Activated T-helper 2 cell treated with anti-CD3 and anti-CD28 coated beads, Interferon-gamma antibody, Interleukin-2, Interleukin-4, amounts not matched to agents 10 μg/mL and 5 μg/mL and 100 μg/mL, durations not matched to agents 14 hours and 24 hours and 36 hours (primary cell): ENCODE measurements around the gene SPACA9. TPM values are rescaled to one million over a fixed set of nuclear protein-coding genes. Genes with fewer than 3 reads are reported as not detected.
A peak's percentile ranks its signal among the peaks of the same experiment; 100 is the strongest.

ENCODE experiments used
- DNase-seq: peaks from one replicate; pipeline ENCODE4 v3.0.0; 2021; ENCODE audit warnings: low spot score
- H3K27ac Mint-ChIP-seq: one replicate; pipeline ENCODE4 v1.8.0; 2021; ENCODE audit warnings: mixed read lengths
- H3K27me3 Mint-ChIP-seq: one replicate; pipeline ENCODE4 v1.8.0; 2021; ENCODE audit warnings: low read depth, mixed read lengths
- H3K36me3 Mint-ChIP-seq: one replicate; pipeline ENCODE4 v1.8.0; 2021; ENCODE audit warnings: low read depth, mixed read lengths
- H3K4me1 Mint-ChIP-seq: one replicate; pipeline ENCODE4 v1.8.0; 2021; ENCODE audit warnings: low read depth, mixed read lengths
- H3K4me3 Mint-ChIP-seq: one replicate; pipeline ENCODE4 v1.8.0; 2021; ENCODE audit warnings: low read depth, mild to moderate bottlenecking, moderate library complexity, mixed read lengths
- H3K9me3 Mint-ChIP-seq: one replicate; pipeline ENCODE4 v1.8.0; 2021; ENCODE audit warnings: mixed read lengths
- intact Hi-C: fragments of 100-400 bp; cut with micrococcal nuclease; formaldehyde crosslinking; loops from one replicate; pipeline ENCODE4 v1.15.1; 2023
- total RNA-seq: library from RNA; stranded (reverse); gene quantifications from 2 replicates; pipeline ENCODE4 v1.2.3, GENCODE V29; 2022

Gene SPACA9
- total RNA-seq, 1 donor from 2014 or later = 1.3 TPM

DNA sequence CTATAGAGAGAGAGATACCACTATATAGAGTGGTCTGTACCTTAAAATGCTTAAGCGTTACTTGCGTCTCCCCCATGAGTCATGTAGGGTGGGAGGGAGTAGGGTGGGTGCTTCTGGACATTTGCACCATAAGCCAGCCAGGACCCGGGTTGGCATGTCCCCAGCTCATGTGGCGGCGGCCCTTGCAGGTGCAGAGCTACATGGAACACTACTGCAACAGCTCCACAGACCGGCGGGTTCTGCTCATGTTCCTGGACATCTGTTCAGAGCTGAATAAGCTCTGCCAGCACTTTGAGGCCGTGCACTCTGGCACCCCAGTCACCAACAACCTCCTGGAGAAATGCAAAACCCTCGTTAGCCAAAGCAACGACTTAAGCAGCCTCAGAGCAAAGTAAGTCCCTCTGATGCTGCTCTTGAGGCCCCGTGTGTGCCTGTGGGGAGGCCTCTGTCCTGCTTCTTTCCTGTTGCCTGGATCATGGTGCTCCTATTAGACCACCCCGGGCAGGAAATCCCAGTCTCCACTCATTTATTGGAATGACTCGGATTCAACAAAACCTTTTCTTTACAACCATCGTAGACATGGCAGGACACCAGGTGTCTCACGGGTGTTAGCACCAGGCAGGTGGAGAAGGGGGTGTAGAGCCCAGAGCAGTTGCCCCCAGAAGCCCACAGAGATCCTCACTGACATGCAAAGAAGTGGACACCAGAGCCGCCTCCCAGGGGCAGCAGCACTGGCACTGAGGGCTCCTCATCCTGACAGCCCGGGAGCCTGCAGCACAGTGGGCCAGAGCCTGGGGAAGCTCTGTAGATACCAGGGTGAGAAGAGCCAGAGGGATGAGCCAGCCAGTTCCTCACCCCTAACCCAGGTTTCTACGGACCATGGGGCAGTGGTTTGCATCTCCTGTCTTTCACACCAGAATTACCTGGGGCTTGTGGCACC, 8.8 kb downstream of the SPACA9 start:
- H3K36me3 Mint-ChIP-seq = no peaks in the 10 kb centered on the region
- intact Hi-C loops = no loop called here
- no peak for DNase-seq
- no peaks in the 10 kb centered on the region for H3K9me3 Mint-ChIP-seq
- H3K27ac Mint-ChIP-seq = no peak overlapping the region
- H3K4me3 Mint-ChIP-seq = no peak overlapping the region
- no peaks in the 10 kb centered on the region for H3K27me3 Mint-ChIP-seq
- peaks cover 6% of the 10 kb centered on the region for H3K4me1 Mint-ChIP-seq

GRCh38 chr9:132888151-132888550, 9.5 kb downstream of the SPACA9 start:
- Mint-ChIP-seq H3K4me3 (no peak overlapping the region), H3K9me3 (no peaks in the 10 kb centered on the region), H3K27me3 (no peaks in the 10 kb centered on the region), H3K36me3 (no peaks in the 10 kb centered on the region), H3K27ac (no peak overlapping the region), H3K4me1 (no peaks in the 10 kb centered on the region)
- no peak for DNase-seq
- intact Hi-C loops = no loop called here

- DNase-seq = no peak
- H3K27ac Mint-ChIP-seq = no peak overlapping the region
- no peaks in the 10 kb centered on the region for H3K4me1 Mint-ChIP-seq
- intact Hi-C loops = no loop called here
- H3K9me3 Mint-ChIP-seq = no peaks in the 10 kb centered on the region
- no peaks in the 10 kb centered on the region for H3K27me3 Mint-ChIP-seq
- H3K4me3 Mint-ChIP-seq = no peak overlapping the region
- peaks cover 19% of the 10 kb centered on the region for H3K36me3 Mint-ChIP-seq
Measured at GRCh38 chr9:132892400-132892799, 13.7 kb downstream of the SPACA9 start.

DNA sequence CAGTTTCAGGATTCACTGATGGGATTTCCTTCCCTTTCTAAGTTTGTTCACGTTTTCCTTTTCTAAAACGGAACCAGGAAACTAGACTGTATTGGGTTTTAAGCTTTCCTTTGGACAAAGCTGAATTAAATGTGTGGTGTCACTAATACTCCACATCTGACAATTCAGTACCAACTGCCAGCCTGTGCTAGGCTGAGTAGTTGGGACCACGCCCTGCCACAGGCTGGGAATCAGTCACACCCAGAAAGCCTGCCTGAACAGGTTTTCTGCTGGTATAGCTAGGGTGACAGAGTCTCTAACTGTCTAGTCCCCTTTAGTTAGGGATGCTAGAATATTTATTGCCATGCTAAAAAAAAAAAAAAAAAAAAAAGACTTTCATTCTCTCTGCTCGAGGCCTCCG, 15.6 kb downstream of the SPACA9 start:
- intact Hi-C loops = no loop called here
- Mint-ChIP-seq H3K4me3 (no peak overlapping the region), H3K36me3 (peaks cover 23% of the 10 kb centered on the region), H3K27ac (no peak overlapping the region), H3K9me3 (no peaks in the 10 kb centered on the region), H3K27me3 (no peaks in the 10 kb centered on the region), H3K4me1 (no peaks in the 10 kb centered on the region)
- DNase-seq = no peak

- Mint-ChIP-seq H3K27me3 (no peaks in the 10 kb centered on the region), H3K4me1 (no peaks in the 10 kb centered on the region), H3K9me3 (no peaks in the 10 kb centered on the region), H3K36me3 (peaks cover 28% of the 10 kb centered on the region), H3K27ac (no peak overlapping the region), H3K4me3 (no peak overlapping the region)
- intact Hi-C loops = no loop called here
- DNase-seq = no peak
Measured at GRCh38 chr9:132894862-132895835, 16.5 kb downstream of the SPACA9 start.

- intact Hi-C loops = no loop called here
- H3K27me3 Mint-ChIP-seq = no peaks in the 10 kb centered on the region
- no peaks in the 10 kb centered on the region for H3K9me3 Mint-ChIP-seq
- H3K27ac Mint-ChIP-seq = no peak overlapping the region
- H3K4me3 Mint-ChIP-seq = no peak overlapping the region
- peaks cover 3% of the 10 kb centered on the region for H3K4me1 Mint-ChIP-seq
- DNase-seq = no peak
- peaks cover 37% of the 10 kb centered on the region for H3K36me3 Mint-ChIP-seq
Measured at GRCh38 chr9:132896264-132896663, 17.6 kb downstream of the SPACA9 start.

DNA sequence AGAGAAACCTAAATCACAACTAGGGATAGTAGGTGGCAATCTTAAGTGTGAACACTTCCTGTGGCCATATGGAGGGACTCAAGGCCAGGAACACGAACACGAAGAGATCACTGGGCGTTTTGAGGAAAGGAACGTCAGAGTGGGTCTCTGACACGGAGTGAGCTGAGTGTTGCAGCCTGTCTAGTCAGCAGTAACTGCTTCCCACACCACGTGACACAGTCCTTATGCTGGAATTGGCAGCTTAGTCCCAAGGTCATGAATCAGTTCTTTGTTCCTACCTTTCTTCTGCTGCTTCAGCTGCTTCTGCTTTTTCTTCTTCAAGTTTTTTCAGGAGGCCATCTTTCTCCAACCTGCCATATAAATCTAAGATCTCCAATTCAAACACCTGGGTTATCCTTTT, 18.2 kb downstream of the SPACA9 start:
- Mint-ChIP-seq H3K4me3 (no peak overlapping the region), H3K9me3 (no peaks in the 10 kb centered on the region), H3K36me3 (peaks cover 42% of the 10 kb centered on the region), H3K4me1 (peaks cover 9% of the 10 kb centered on the region), H3K27ac (no peak overlapping the region), H3K27me3 (no peaks in the 10 kb centered on the region)
- intact Hi-C loops = no loop called here
- no peak for DNase-seq

DNA sequence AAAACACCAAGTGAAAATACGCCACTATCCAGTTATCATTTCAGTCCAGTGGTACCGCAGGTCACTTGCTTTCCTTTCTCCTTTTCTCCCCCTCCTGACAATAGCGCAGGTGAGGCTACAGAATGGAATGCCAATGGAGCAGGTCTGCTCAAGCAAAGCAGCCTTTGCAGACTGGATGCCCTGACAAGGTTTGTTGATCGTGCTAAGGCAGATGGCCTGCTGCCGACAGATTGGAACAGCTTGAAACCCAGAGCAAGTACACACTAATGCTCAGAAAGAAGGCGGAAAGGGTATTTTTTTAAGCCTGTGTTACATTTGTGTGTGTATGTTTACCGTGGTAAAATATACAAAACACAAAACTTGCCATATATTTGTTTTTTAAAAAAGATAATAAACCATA, 19.4 kb downstream of the SPACA9 start:
- H3K36me3 Mint-ChIP-seq = peaks cover 48% of the 10 kb centered on the region
- peaks cover 10% of the 10 kb centered on the region for H3K4me1 Mint-ChIP-seq
- no peaks in the 10 kb centered on the region for H3K27me3 Mint-ChIP-seq
- no peak for DNase-seq
- intact Hi-C loops = no loop called here
- no peaks in the 10 kb centered on the region for H3K9me3 Mint-ChIP-seq
- H3K4me3 Mint-ChIP-seq = no peak overlapping the region
- no peak overlapping the region for H3K27ac Mint-ChIP-seq

- Mint-ChIP-seq H3K27me3 (no peaks in the 10 kb centered on the region), H3K27ac (peak overlapping the region; percentile 22), H3K4me1 (peaks cover 10% of the 10 kb centered on the region), H3K4me3 (no peak overlapping the region), H3K9me3 (no peaks in the 10 kb centered on the region), H3K36me3 (peaks cover 39% of the 10 kb centered on the region)
- intact Hi-C loops = no loop called here
- peak; percentile 75 for DNase-seq
Measured at GRCh38 chr9:132901858-132902831, 23.4 kb downstream of the SPACA9 start.

GRCh38 chr9:132903574-132904492, 25.1 kb downstream of the SPACA9 start:
- intact Hi-C loops = no loop called here
- Mint-ChIP-seq H3K27ac (no peak overlapping the region), H3K4me1 (peaks cover 10% of the 10 kb centered on the region), H3K4me3 (no peak overlapping the region), H3K36me3 (peaks cover 35% of the 10 kb centered on the region), H3K27me3 (no peaks in the 10 kb centered on the region), H3K9me3 (no peaks in the 10 kb centered on the region)
- DNase-seq = no peak

- Mint-ChIP-seq H3K27me3 (no peaks in the 10 kb centered on the region), H3K4me1 (peaks cover 10% of the 10 kb centered on the region), H3K27ac (no peak overlapping the region), H3K36me3 (peaks cover 42% of the 10 kb centered on the region), H3K4me3 (no peak overlapping the region), H3K9me3 (no peaks in the 10 kb centered on the region)
- DNase-seq = no peak
- intact Hi-C loops = no loop called here
Measured at GRCh38 chr9:132905726-132906125, 27.0 kb downstream of the SPACA9 start.
